ENCODE results near the gene ZNF74. TPM values are rescaled to one million over a fixed set of nuclear protein-coding genes. Genes with fewer than 3 reads are reported as not detected.
"Not testable (repeated sequence)": the region's sequence is repeated elsewhere in the genome, so short reads cannot be mapped to it uniquely, and the experiment has no call there.

The ZNF74 gene
- total RNA-seq, 1 donor from 2014 or later = 54.2 TPM

GRCh38 chr22:20413217-20414058 is 19.5 kb downstream of the ZNF74 start:
- TF ChIP-seq CTCF (conservative IDR thresholded peaks at IDR 0.05) = no peak
- Mint-ChIP-seq H3K4me1 (peaks cover 9% of the 10 kb centered on the region), H3K9me3 (no peaks in the 10 kb centered on the region), H3K27ac (ENCODE audit: unreplicated experiment) (no peak overlapping the region), H3K36me3 (ENCODE audit: low read depth) (no peaks in the 10 kb centered on the region), H3K4me3 (no peak overlapping the region), H3K27me3 (ENCODE audit: low read depth) (no peaks in the 10 kb centered on the region)
- DNase-seq (ENCODE audit: low read depth, low spot score) = no peak

DNA sequence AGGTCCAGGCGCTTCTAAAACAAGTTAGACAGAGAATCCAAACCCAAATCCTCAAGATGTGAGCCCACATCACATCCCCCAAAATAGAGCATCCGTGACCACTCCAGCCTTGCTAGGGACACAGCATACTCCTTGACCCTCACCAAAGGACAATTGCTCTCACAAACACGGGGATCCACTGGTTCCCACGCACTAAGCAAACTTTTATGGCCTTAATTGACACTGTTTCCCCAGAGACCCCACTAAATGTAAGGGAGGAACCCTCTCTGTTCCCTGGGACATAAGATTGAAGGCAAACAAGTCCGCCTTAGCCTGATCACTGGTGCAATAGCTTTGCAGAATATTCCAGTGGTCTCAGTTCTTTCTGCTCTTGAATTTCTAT is 20.1 kb downstream of the ZNF74 start:
- Mint-ChIP-seq H3K27ac (ENCODE audit: unreplicated experiment) (no peak overlapping the region), H3K36me3 (ENCODE audit: low read depth) (no peaks in the 10 kb centered on the region)
- no peak for TF ChIP-seq CTCF (conservative IDR thresholded peaks at IDR 0.05)

GRCh38 chr22:20414450-20414849 is 20.5 kb downstream of the ZNF74 start:
- Mint-ChIP-seq H3K4me3 (no peak overlapping the region), H3K27me3 (ENCODE audit: low read depth) (no peaks in the 10 kb centered on the region), H3K36me3 (ENCODE audit: low read depth) (no peaks in the 10 kb centered on the region), H3K27ac (ENCODE audit: unreplicated experiment) (no peak overlapping the region), H3K4me1 (peaks cover 15% of the 10 kb centered on the region), H3K9me3 (no peaks in the 10 kb centered on the region)
- DNase-seq (ENCODE audit: low read depth, low spot score) = no peak
- no peak for TF ChIP-seq CTCF (conservative IDR thresholded peaks at IDR 0.05)

More for the DNA sequence above, 20.1 kb downstream of the ZNF74 start:
- no peak for DNase-seq (ENCODE audit: low read depth, low spot score)
- Mint-ChIP-seq H3K4me1 (peaks cover 11% of the 10 kb centered on the region), H3K9me3 (no peaks in the 10 kb centered on the region), H3K27me3 (ENCODE audit: low read depth) (no peaks in the 10 kb centered on the region), H3K4me3 (no peak overlapping the region)

GRCh38 chr22:20415241-20415640 is 21.3 kb downstream of the ZNF74 start:
- not testable (repeated sequence) for DNase-seq (ENCODE audit: low read depth, low spot score); H3K9me3 Mint-ChIP-seq; H3K27ac Mint-ChIP-seq (ENCODE audit: unreplicated experiment); H3K27me3 Mint-ChIP-seq (ENCODE audit: low read depth); H3K4me3 Mint-ChIP-seq; H3K36me3 Mint-ChIP-seq (ENCODE audit: low read depth)
- H3K4me1 Mint-ChIP-seq = peaks cover 16% of the 10 kb centered on the region

DNA sequence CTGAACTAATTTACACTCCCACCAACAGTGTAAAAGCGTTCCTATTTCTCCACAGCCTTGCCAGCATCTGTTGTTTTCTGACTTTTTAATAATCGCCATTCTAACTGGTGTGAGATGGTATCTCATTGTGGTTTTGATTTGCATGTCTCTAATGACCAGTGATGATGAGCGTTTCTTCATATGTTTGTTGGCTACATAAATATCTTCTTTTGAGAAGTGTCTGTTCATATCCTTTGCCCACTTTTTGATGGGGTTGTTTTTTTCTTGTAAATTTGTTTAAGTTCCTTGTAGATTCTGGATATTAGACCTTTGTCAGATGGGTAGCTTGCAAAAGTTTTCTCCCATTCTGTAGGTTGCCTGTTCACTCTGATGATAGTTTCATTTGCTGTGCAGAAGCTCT is 21.7 kb downstream of the ZNF74 start:
- H3K9me3 Mint-ChIP-seq; H3K27ac Mint-ChIP-seq (ENCODE audit: unreplicated experiment): not testable (repeated sequence)

GRCh38 chr22:20418211-20418788 is 24.3 kb downstream of the ZNF74 start:
- H3K4me3 Mint-ChIP-seq = peak overlapping the region; percentile 76
- TF ChIP-seq CTCF (conservative IDR thresholded peaks at IDR 0.05) = peak; percentile 95
- H3K27me3 Mint-ChIP-seq (ENCODE audit: low read depth) = no peaks in the 10 kb centered on the region
- H3K27ac Mint-ChIP-seq (ENCODE audit: unreplicated experiment) = no peak overlapping the region
- no peaks in the 10 kb centered on the region for H3K36me3 Mint-ChIP-seq (ENCODE audit: low read depth)
- H3K4me1 Mint-ChIP-seq = peaks cover 8% of the 10 kb centered on the region
- DNase-seq (ENCODE audit: low read depth, low spot score) = peak; percentile 69
- H3K9me3 Mint-ChIP-seq = no peaks in the 10 kb centered on the region

More for the DNA sequence above, 21.7 kb downstream of the ZNF74 start:
- H3K4me1 Mint-ChIP-seq = peaks cover 16% of the 10 kb centered on the region
- not testable (repeated sequence) for DNase-seq (ENCODE audit: low read depth, low spot score); H3K36me3 Mint-ChIP-seq (ENCODE audit: low read depth); H3K27me3 Mint-ChIP-seq (ENCODE audit: low read depth)
- peak overlapping the region; percentile 31 for H3K4me3 Mint-ChIP-seq
